GM19372 (cell line): ENCODE data around the gene PPP3CA.
"Not testable (repeated sequence)": the region's sequence is repeated elsewhere in the genome, so short reads cannot be mapped to it uniquely, and the experiment has no call there.

Experiments
- ATAC-seq: cut with Tn5 transposase; IDR thresholded peaks from one replicate; pipeline ENCODE4 v1.9.1; 2021; ENCODE audit warnings: mild to moderate bottlenecking, low read depth, moderate library complexity; ENCODE audit not compliant: unreplicated experiment

PPP3CA gene

GRCh38 chr4:101119141-101119540 is 228.2 kb downstream of the PPP3CA start:
- ATAC-seq: no peak

- no peak for ATAC-seq
These were observed 228.7 kb downstream of the PPP3CA start for GRCh38 chr4:101118617-101119016.

GRCh38 chr4:101115887-101116286 is 231.4 kb downstream of the PPP3CA start:
- ATAC-seq: no peak

GRCh38 chr4:101114936-101115372 is 232.4 kb downstream of the PPP3CA start:
- ATAC-seq: no peak

- peak; percentile 21 for ATAC-seq
These were observed 242.8 kb downstream of the PPP3CA start for GRCh38 chr4:101104312-101105052.

GRCh38 chr4:101103381-101104142 is 243.8 kb downstream of the PPP3CA start:
- ATAC-seq: peak; percentile 85

- no peak for ATAC-seq
These were observed 245.1 kb downstream of the PPP3CA start for GRCh38 chr4:101102114-101102742.

- ATAC-seq: no peak
These were observed 246.3 kb downstream of the PPP3CA start for GRCh38 chr4:101101072-101101471.

- no peak for ATAC-seq
These were observed 248.5 kb downstream of the PPP3CA start for GRCh38 chr4:101098666-101099400.

- ATAC-seq: not testable (repeated sequence)
These were observed 254.7 kb downstream of the PPP3CA start for GRCh38 chr4:101092609-101093008.

GRCh38 chr4:101089168-101089567 is 258.2 kb downstream of the PPP3CA start:
- no peak for ATAC-seq

GRCh38 chr4:101086801-101087586 is 260.3 kb downstream of the PPP3CA start:
- ATAC-seq: no peak

GRCh38 chr4:101083131-101083530 is 264.2 kb downstream of the PPP3CA start:
- no peak for ATAC-seq

GRCh38 chr4:101081695-101082369 is 265.5 kb downstream of the PPP3CA start:
- no peak for ATAC-seq

GRCh38 chr4:101081166-101081565 is 266.2 kb downstream of the PPP3CA start:
- no peak for ATAC-seq

GRCh38 chr4:101078950-101079349 is 268.4 kb downstream of the PPP3CA start:
- ATAC-seq: no peak

- ATAC-seq: no peak
These were observed 271.3 kb downstream of the PPP3CA start for GRCh38 chr4:101076032-101076431.

GRCh38 chr4:101075536-101075935 is 271.8 kb downstream of the PPP3CA start:
- ATAC-seq: no peak

GRCh38 chr4:101074326-101074725 is 273.0 kb downstream of the PPP3CA start:
- no peak for ATAC-seq
